ENCODE measurements around the gene TLX2. TPM values are rescaled to one million over a fixed set of nuclear protein-coding genes. Genes with fewer than 3 reads are reported as not detected.

TLX2 gene
- total and polyA plus RNA-seq, 7 donors, result 1.0 to 2.5 (median 1.6) TPM; not detected in 2

- Histone ChIP-seq H3K4me1 (peaks cover 0 to 20% (median 15%) of the 10 kb centered on the region in 4 donors), H3K4me3 (peak overlapping the region; percentile 57 to 79 (median 68)), H3K36me3 (no peaks in the 10 kb centered on the region), H3K27me3 (no peaks in the 10 kb centered on the region), H3K27ac (peak overlapping the region; percentile 88 to 92 (median 89)), H3K9me3 (no peaks in the 10 kb centered on the region)
- intact Hi-C loops (cut with DNase I), result loop anchor here (1.0 to 2.0 kb wide), 4 partner anchors 26 to 72 kb away; partner anchors contain the start of genes AUP1, CCDC142, HTRA2 and PCGF1
- 1 to 2% methylated on average over 58 of the region's 58 CpGs for WGBS, 2 donors
- peak; percentile 82 for DNase-seq
- TF ChIP-seq POLR2AphosphoS5 (IDR thresholded peaks at IDR 0.05), result no peak
- no peak for TF ChIP-seq EP300 (IDR thresholded peaks at IDR 0.05)
- TF ChIP-seq CTCF (IDR thresholded peaks at IDR 0.05), result no peak
- no peak for TF ChIP-seq POLR2A (IDR thresholded peaks at IDR 0.05)
Observed at GRCh38 chr2:74554820-74555531, 40.7 kb downstream of the TLX2 start.

- H3K4me1 ChIP-seq, result peaks cover 0 to 20% (median 14%) of the 10 kb centered on the region in 4 donors
- TF ChIP-seq CTCF (IDR thresholded peaks at IDR 0.05), result no peak
- no peak for TF ChIP-seq POLR2A (IDR thresholded peaks at IDR 0.05)
- TF ChIP-seq EP300 (IDR thresholded peaks at IDR 0.05), result no peak
- TF ChIP-seq POLR2AphosphoS5 (IDR thresholded peaks at IDR 0.05), result no peak
- no peaks in the 10 kb centered on the region for H3K36me3 ChIP-seq
- no peaks in the 10 kb centered on the region for H3K27me3 ChIP-seq
- peak overlapping the region; percentile 57 to 79 (median 68) for H3K4me3 ChIP-seq
- 72 to 75% methylated on average over 17 of the region's 17 CpGs for WGBS, 2 donors
- H3K27ac ChIP-seq, result peak overlapping the region; percentile 88 to 92 (median 89)
- no peaks in the 10 kb centered on the region for H3K9me3 ChIP-seq
- DNase-seq, result peak; percentile 71
- intact Hi-C loops (cut with DNase I), result loop anchor here (2.0 kb wide), 3 partner anchors 27 to 73 kb away; partner anchors contain the start of genes AUP1, CCDC142, HTRA2 and TTC31
Observed at GRCh38 chr2:74555610-74556103, 41.4 kb downstream of the TLX2 start.

- peak overlapping the region in 3 of 4 donors; percentile 88 to 92 (median 90) for H3K27ac ChIP-seq
- H3K36me3 ChIP-seq, result no peaks in the 10 kb centered on the region
- intact Hi-C loops (cut with DNase I), result no loop called here
- peak overlapping the region in 1 of 4 donors; percentile 66 for H3K4me3 ChIP-seq
- WGBS, 2 donors, result 88 to 90% methylated on average over 14 of the region's 14 CpGs
- no peaks in the 10 kb centered on the region for H3K27me3 ChIP-seq
- TF ChIP-seq EP300 (IDR thresholded peaks at IDR 0.05) (no peak), CTCF (IDR thresholded peaks at IDR 0.05) (no peak), POLR2A (IDR thresholded peaks at IDR 0.05) (no peak)
- no peak for DNase-seq
- peaks cover 0 to 20% (median 14%) of the 10 kb centered on the region in 4 donors for H3K4me1 ChIP-seq
- H3K9me3 ChIP-seq, result no peaks in the 10 kb centered on the region
Observed at GRCh38 chr2:74556159-74556558, 41.9 kb downstream of the TLX2 start.

GRCh38 chr2:74556831-74557370 is 42.7 kb downstream of the TLX2 start:
- DNase-seq, result no peak
- H3K4me3 ChIP-seq, result no peak overlapping the region
- peaks cover 0 to 6% (median 0%) of the 10 kb centered on the region in 3 donors for H3K27me3 ChIP-seq
- intact Hi-C loops (cut with DNase I), result no loop called here
- H3K27ac ChIP-seq, result no peak overlapping the region
- no peaks in the 10 kb centered on the region for H3K36me3 ChIP-seq
- 93 to 94% methylated on average over 6 of the region's 6 CpGs for WGBS, 2 donors
- H3K4me1 ChIP-seq, result peaks cover 0 to 20% (median 14%) of the 10 kb centered on the region in 4 donors
- H3K9me3 ChIP-seq, result no peaks in the 10 kb centered on the region
- no peak for TF ChIP-seq POLR2AphosphoS5 (IDR thresholded peaks at IDR 0.05)
- no peak for TF ChIP-seq CTCF (IDR thresholded peaks at IDR 0.05)
- no peak for TF ChIP-seq POLR2A (IDR thresholded peaks at IDR 0.05)
- TF ChIP-seq EP300 (IDR thresholded peaks at IDR 0.05), result no peak

All from sigmoid colon (tissue), 7 donors.